Activated naive CD4-positive, alpha-beta T cell treated with anti-CD3 and anti-CD28 coated beads, Interleukin-2, amount 50 U/mL, for 16 hours (primary cell): ENCODE data around the gene FAM222B.
A peak's percentile ranks its signal among the peaks of the same experiment; 100 is the strongest.

Experiments used
- DNase-seq: peaks from one replicate; pipeline ENCODE4 v3.0.0-alpha.2; 2020

The FAM222B gene

GRCh38 chr17:28763137-28763799 is 79.3 kb downstream of the FAM222B start:
- no peak for DNase-seq

- DNase-seq: no peak
Observed at GRCh38 chr17:28760601-28761562, 81.7 kb downstream of the FAM222B start.

GRCh38 chr17:28759256-28759865 is 83.2 kb downstream of the FAM222B start:
- DNase-seq: peak; percentile 5

GRCh38 chr17:28758411-28759121 is 84.0 kb downstream of the FAM222B start:
- DNase-seq: peak; percentile 11

GRCh38 chr17:28756049-28756804 is 86.4 kb downstream of the FAM222B start:
- peak; percentile 7 for DNase-seq

GRCh38 chr17:28755486-28755885 is 87.1 kb downstream of the FAM222B start:
- DNase-seq: no peak

GRCh38 chr17:28751600-28752366 is 90.8 kb downstream of the FAM222B start:
- no peak for DNase-seq

- peak; percentile 86 for DNase-seq
Observed at GRCh38 chr17:28750178-28751047, 92.2 kb downstream of the FAM222B start.

- no peak for DNase-seq
Observed at GRCh38 chr17:28749516-28750177, 92.9 kb downstream of the FAM222B start.

- DNase-seq: no peak
Observed at GRCh38 chr17:28748852-28749515, 93.6 kb downstream of the FAM222B start.

GRCh38 chr17:28747801-28748750 is 94.5 kb downstream of the FAM222B start:
- DNase-seq: no peak

- DNase-seq: no peak
Observed at GRCh38 chr17:28747051-28747691, 95.4 kb downstream of the FAM222B start.

GRCh38 chr17:28746611-28747050 is 96.0 kb downstream of the FAM222B start:
- DNase-seq: no peak

GRCh38 chr17:28745786-28746411 is 96.7 kb downstream of the FAM222B start:
- DNase-seq: no peak

GRCh38 chr17:28744972-28745785 is 97.4 kb downstream of the FAM222B start:
- DNase-seq: peak; percentile 33
